Right atrium auricular region (tissue), 2 donors: ENCODE results near the gene PDE1A. TPM values are rescaled to one million over a fixed set of nuclear protein-coding genes. Genes with fewer than 3 reads are reported as not detected.

Source experiments
- DNase-seq: peaks from one replicate; pipeline ENCODE4 v3.0.0-alpha.2; 2019; ENCODE audit warnings: low spot score
- H3K27ac ChIP-seq, 2 donors: fragments of 200-600 bp; sonication (generic); 1 replicate in 1 of 2; 2 replicates in 1 of 2; pipeline ENCODE4 v1.5.1; 2016 to 2019
- H3K27me3 ChIP-seq, 2 donors: fragments of 200-600 bp; sonication (generic); one replicate each; pipeline versions ENCODE4 v1.5.1 to v1.6.0; 2017 to 2019
- H3K36me3 ChIP-seq: fragments of 200-600 bp; sonication (generic); one replicate; pipeline ENCODE4 v1.5.1; 2016
- H3K4me1 ChIP-seq, 2 donors: fragments of 200-600 bp; sonication (generic); one replicate each; pipeline versions ENCODE4 v1.5.1 to v1.6.0; 2017 to 2019
- H3K4me3 ChIP-seq, 2 donors: fragments of 200-600 bp; sonication (generic); 1 replicate in 1 of 2; 2 replicates in 1 of 2; pipeline ENCODE4 v1.5.1; 2017 to 2019; ENCODE audit warnings: mild to moderate bottlenecking in 1 of 2, moderate library complexity in 1 of 2
- H3K9me3 ChIP-seq, 2 donors: fragments of 200-600 bp; sonication (generic); one replicate each; pipeline ENCODE4 v1.5.1; 2019
- total RNA-seq, 2 donors: library from RNA; depleted of rRNA; stranded (reverse); fragments of >200 nt; gene quantifications; one replicate each; pipeline ENCODE4 v1.1.0, GENCODE V29; 2016
- TF ChIP-seq, protein P1 (sequence below), 2 donors: fragments of 200-600 bp; sonication (generic); IDR thresholded peaks; one replicate each; pipeline ENCODE4 v1.5.1; 2019; ENCODE audit warnings: antibody characterized with exemption in 2 of 2

PDE1A gene
- total RNA-seq, 2 donors from 2014 or later: 7.0 to 10.7 TPM

GRCh38 chr2:182361477-182361876 lies 65.4 kb downstream of the PDE1A start:
- Histone ChIP-seq H3K4me3 (no peak overlapping the region), H3K27me3 (no peaks in the 10 kb centered on the region), H3K27ac (no peak overlapping the region), H3K36me3 (no peaks in the 10 kb centered on the region), H3K9me3 (no peaks in the 10 kb centered on the region), H3K4me1 (no peaks in the 10 kb centered on the region)
- TF ChIP-seq, protein P1, sequence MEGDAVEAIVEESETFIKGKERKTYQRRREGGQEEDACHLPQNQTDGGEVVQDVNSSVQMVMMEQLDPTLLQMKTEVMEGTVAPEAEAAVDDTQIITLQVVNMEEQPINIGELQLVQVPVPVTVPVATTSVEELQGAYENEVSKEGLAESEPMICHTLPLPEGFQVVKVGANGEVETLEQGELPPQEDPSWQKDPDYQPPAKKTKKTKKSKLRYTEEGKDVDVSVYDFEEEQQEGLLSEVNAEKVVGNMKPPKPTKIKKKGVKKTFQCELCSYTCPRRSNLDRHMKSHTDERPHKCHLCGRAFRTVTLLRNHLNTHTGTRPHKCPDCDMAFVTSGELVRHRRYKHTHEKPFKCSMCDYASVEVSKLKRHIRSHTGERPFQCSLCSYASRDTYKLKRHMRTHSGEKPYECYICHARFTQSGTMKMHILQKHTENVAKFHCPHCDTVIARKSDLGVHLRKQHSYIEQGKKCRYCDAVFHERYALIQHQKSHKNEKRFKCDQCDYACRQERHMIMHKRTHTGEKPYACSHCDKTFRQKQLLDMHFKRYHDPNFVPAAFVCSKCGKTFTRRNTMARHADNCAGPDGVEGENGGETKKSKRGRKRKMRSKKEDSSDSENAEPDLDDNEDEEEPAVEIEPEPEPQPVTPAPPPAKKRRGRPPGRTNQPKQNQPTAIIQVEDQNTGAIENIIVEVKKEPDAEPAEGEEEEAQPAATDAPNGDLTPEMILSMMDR (IDR thresholded peaks at IDR 0.05): no peak
- no peak for DNase-seq

DNA sequence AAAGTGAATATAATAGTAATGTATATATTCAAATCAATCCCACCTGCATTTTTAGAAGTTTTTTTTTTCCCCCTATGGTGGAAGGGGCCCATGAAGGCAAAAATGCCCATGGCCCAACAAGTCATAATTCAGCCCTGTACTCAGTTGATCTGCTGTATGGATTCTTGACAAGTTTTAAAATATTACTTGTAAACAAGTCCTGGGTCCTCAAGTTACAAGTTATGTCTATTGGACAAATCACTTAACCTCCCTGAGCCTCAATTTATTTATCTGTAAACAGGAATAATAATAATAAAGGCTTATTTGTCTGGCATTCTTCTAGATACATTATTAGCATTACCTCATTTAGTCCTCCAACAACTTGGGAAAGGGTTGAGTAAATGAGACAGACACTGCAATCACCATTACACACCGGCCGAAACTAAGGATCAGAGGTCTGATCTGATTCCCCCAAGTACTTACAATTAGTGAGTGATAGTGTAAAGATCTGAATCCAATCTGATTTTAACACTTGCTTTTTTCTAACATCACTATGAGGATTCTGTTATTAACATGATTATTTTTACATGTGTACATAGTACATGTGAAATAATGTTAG lies 66.1 kb downstream of the PDE1A start:
- TF ChIP-seq, protein P1 (IDR thresholded peaks at IDR 0.05): no peak
- DNase-seq: no peak
- Histone ChIP-seq H3K27me3 (no peaks in the 10 kb centered on the region), H3K9me3 (no peaks in the 10 kb centered on the region), H3K36me3 (no peaks in the 10 kb centered on the region), H3K4me1 (no peaks in the 10 kb centered on the region), H3K4me3 (no peak overlapping the region), H3K27ac (peak overlapping the region in 1 of 2 donors; percentile 52)

DNA sequence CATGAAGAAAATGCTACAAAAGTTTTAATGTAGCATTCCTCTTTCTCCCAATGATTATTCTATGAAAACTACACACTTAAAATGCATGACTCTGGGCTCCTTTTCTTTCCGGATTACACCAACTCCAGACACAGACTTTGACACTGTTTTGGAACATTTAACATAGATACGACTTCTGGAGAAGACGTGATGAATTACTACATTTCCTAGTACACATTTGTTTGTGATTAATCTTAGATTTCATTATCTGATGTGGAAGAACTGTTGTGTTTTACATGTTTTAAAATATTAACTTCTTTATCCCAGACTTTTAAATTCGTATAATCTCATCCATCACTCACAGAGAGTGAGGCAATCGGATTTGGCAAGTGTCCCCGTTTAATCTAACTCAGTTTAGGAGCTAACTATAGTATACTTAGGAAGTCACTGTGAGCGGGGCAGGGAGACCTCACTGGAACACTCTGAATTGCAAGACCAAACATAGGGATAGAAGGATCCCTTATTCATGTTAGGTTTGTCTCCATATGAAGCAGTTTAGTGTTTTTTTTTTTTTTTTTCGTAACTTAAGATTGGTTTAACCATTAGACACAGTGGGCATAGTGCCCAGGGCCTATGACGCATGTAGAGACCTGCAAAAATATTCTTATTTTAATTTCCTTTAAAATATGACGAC lies 66.7 kb downstream of the PDE1A start:
- H3K4me3 ChIP-seq: peak overlapping the region in 1 of 2 donors; percentile 2
- H3K4me1 ChIP-seq: no peaks in the 10 kb centered on the region
- no peaks in the 10 kb centered on the region for H3K36me3 ChIP-seq
- H3K27me3 ChIP-seq: no peaks in the 10 kb centered on the region
- DNase-seq: no peak
- TF ChIP-seq, protein P1 (IDR thresholded peaks at IDR 0.05): no peak
- no peaks in the 10 kb centered on the region for H3K9me3 ChIP-seq
- H3K27ac ChIP-seq: peak overlapping the region in 1 of 2 donors; percentile 52

DNA sequence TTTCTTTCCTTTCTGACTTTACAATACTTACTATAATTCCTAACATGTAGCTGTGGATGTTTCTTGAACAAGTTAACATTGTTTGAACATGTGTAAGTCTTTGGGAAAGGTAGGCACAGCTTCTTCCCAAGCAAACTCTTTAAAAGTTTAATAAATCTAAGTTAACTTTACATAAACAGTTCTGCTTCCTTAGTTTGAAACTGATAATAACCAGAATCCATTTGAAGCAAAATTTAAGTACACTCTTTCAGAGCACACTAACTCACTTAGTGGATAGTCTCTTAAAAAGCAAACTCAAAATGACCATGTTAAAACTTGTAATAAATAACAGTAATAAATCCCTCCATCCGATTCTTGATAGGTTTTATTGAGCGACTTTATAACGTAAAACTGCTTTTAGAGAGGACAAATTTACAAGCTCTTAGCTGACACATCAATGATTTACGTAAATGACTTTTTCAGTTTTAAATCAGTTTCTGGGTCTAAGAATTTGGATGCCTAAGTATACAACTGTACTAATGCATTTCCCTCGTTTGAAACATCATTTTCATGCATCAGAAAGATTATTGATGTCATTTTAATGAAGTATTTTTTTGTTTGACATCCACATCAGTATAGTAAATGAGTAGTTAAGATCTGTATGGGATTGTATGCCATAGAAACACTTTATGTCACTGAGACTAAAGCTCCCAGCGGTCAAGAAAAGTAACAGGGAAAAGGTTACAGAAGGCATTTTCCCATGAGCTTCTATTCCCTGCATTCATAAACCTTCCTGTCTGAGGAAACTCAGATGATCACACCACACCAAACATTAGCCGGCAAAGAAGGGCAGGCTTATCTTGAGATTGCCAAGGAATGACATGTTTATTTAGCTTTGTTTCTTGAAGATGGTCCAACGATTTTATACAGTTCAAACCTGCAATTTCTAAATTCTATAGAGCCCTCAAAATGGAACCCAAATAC lies 67.5 kb downstream of the PDE1A start:
- Histone ChIP-seq H3K27me3 (no peaks in the 10 kb centered on the region), H3K27ac (peak overlapping the region in 1 of 2 donors; percentile 52), H3K36me3 (no peaks in the 10 kb centered on the region), H3K4me1 (no peaks in the 10 kb centered on the region), H3K4me3 (no peak overlapping the region), H3K9me3 (no peaks in the 10 kb centered on the region)
- TF ChIP-seq, protein P1 (IDR thresholded peaks at IDR 0.05): no peak
- no peak for DNase-seq

DNA sequence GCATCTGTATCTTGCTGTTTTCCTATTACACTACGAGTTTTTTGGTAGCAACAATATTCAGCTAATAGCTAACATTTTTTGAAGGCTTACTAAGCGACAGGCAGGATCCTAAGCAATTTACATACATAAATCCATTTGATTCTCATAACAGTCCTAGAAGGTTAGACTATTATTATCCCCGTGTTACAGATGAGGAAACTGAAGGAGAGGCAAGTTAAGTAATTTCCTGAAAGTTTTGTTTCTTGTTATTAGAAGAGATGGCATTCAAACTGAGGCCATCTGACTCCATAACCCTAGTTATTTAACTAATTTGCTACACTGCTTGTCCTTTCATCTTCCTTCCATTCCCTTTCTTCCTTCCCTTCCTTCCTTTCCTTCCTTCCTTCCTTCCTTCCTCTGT lies 68.2 kb downstream of the PDE1A start:
- no peak for DNase-seq
- H3K27me3 ChIP-seq: no peaks in the 10 kb centered on the region
- H3K27ac ChIP-seq: peak overlapping the region in 1 of 2 donors; percentile 52
- no peaks in the 10 kb centered on the region for H3K9me3 ChIP-seq
- no peaks in the 10 kb centered on the region for H3K36me3 ChIP-seq
- H3K4me3 ChIP-seq: no peak overlapping the region
- TF ChIP-seq, protein P1 (IDR thresholded peaks at IDR 0.05): no peak
- no peaks in the 10 kb centered on the region for H3K4me1 ChIP-seq
